BJ (cell line): Measurements from ENCODE around the gene GAPVD1. TPM values are rescaled to one million over a fixed set of nuclear protein-coding genes. Genes with fewer than 3 reads are reported as not detected.
"Not testable (repeated sequence)": the region's sequence is repeated elsewhere in the genome, so short reads cannot be mapped to it uniquely, and the experiment has no call there.

Experiments used
- CTCF ChIA-PET: fragments of 350-600 bp; formaldehyde crosslinking; extraction: SDS; loops from one replicate; lab custom pipeline; 2021; ENCODE audit warnings: antibody characterized with exemption, inconsistent platforms; lab: Yijun Ruan, JAX
- POLR2A ChIA-PET: fragments of 300-600 bp; sonication (Branson Sonifier 250); formaldehyde crosslinking; extraction: SDS; loops from one replicate; lab custom pipeline; 2021; ENCODE audit warnings: antibody characterized with exemption; lab: Charles Lee
- DNase-seq: peaks from one replicate; pipeline ENCODE4 v3.0.0-alpha.2; 2011; ENCODE audit warnings: low read depth
- H3K27me3 ChIP-seq: 2 replicates; pipeline ENCODE4 v1.6.0; 2011; ENCODE audit warnings: low read length; ENCODE audit not compliant: control insufficient read depth, insufficient read depth
- H3K36me3 ChIP-seq: 2 replicates; pipeline ENCODE4 v1.5.1; 2011; ENCODE audit warnings: low read length; ENCODE audit not compliant: control insufficient read depth, insufficient read depth
- H3K4me3 ChIP-seq: 2 replicates; pipeline ENCODE4 v1.5.1; 2011; ENCODE audit warnings: low read depth, mild to moderate bottlenecking, control low read depth, low read length
- CTCF ChIP-seq: IDR thresholded peaks from 2 replicates; pipeline ENCODE4 v1.5.1; 2011; ENCODE audit warnings: low read depth, mild to moderate bottlenecking, control low read depth, inconsistent platforms, low read length, moderate library complexity; ENCODE audit not compliant: insufficient read depth
- polyA plus RNA-seq: library from polyadenylated mRNA; depleted of rRNA; stranded (reverse); fragments of >200 nt; gene quantifications from 2 replicates; pipeline ENCODE4 v1.2.3, GENCODE V29; 2011

The GAPVD1 gene
- polyA plus RNA-seq, 1 experiment = 11.6 TPM

- CTCF ChIA-PET = interaction anchor here (0.8 kb wide), 1 partner anchor 9 kb away, joined by 3 read pairs; no protein-coding TSS in a partner anchor
- Histone ChIP-seq H3K27me3 (no peaks in the 10 kb centered on the region; the same call in 1 of the 2 replicates), H3K4me3 (no peak overlapping the region), H3K36me3 (no peaks in the 10 kb centered on the region)
- DNase-seq = no peak
- POLR2A ChIA-PET = no interaction called here
- no peak for TF ChIP-seq CTCF
Observed at GRCh38 chr9:125399165-125399564, 137.5 kb downstream of the GAPVD1 start.

GRCh38 chr9:125399666-125400065 is 138.0 kb downstream of the GAPVD1 start:
- no peak overlapping the region for H3K4me3 ChIP-seq
- ChIA-PET CTCF (interaction anchor here (0.8 kb wide), 1 partner anchor 9 kb away, joined by 3 read pairs; no protein-coding TSS in a partner anchor), POLR2A (no interaction called here)

GRCh38 chr9:125400232-125400631 is 138.6 kb downstream of the GAPVD1 start:
- H3K4me3 ChIP-seq, POLR2A ChIA-PET, H3K36me3 ChIP-seq, DNase-seq, CTCF ChIA-PET, H3K27me3 ChIP-seq: not testable (repeated sequence)

More at GRCh38 chr9:125399666-125400065, 138.0 kb downstream of the GAPVD1 start:
- Histone ChIP-seq H3K36me3 (no peaks in the 10 kb centered on the region), H3K27me3 (no peaks in the 10 kb centered on the region; the same call in 1 of the 2 replicates)
- no peak for DNase-seq
- no peak for TF ChIP-seq CTCF

GRCh38 chr9:125400725-125401716 is 139.4 kb downstream of the GAPVD1 start:
- no peak for DNase-seq
- ChIA-PET CTCF (interaction anchor here (0.6 to 0.9 kb wide), 3 partner anchors 10 to 439 kb away, joined by 3 read pairs; no protein-coding TSS in a partner anchor), POLR2A (no interaction called here)
- no peaks in the 10 kb centered on the region; the same call in 1 of the 2 replicates for H3K27me3 ChIP-seq
- H3K4me3 ChIP-seq = no peak overlapping the region
- TF ChIP-seq CTCF = no peak
- H3K36me3 ChIP-seq = no peaks in the 10 kb centered on the region

GRCh38 chr9:125404733-125405132 is 143.1 kb downstream of the GAPVD1 start:
- Histone ChIP-seq H3K4me3 (no peak overlapping the region), H3K36me3 (no peaks in the 10 kb centered on the region), H3K27me3 (no peaks in the 10 kb centered on the region; the same call in 1 of the 2 replicates)
- TF ChIP-seq CTCF = no peak
- DNase-seq = no peak
- POLR2A ChIA-PET = no interaction called here
- CTCF ChIA-PET = no interaction called here
